Measurements from ENCODE around the gene RYR2.

DNA sequence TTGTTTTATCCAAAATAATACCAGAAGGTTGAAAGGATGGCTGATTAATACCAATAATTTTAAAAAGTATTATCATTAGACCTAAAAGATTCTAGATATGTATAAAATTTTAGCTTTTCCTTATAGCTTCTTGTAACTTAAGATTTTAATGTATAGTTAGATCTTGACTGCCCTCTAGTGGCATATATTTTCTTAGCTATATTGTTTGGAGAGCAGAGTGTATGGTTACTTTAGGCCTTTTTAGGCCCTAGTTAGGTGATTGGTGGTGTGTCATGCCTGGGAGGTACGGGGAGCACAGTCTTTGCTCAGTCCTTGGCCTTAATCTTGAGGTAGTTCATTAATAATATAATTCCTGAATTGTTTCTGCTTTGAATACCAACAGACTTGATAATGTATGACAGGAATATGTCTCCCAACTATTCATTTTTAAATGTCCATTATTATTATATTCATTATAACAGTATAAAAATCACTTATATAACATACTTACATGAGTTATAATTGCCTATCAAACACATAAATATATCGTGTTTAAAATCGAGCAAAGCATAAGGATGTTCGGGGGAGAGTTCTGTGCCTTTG lies 520.3 kb downstream of the RYR2 start:
- TF ChIP-seq EZH2 (IDR thresholded peaks at IDR 0.05; ENCODE audit: borderline replicate concordance, low read depth, low read length, poor library complexity, severe bottlenecking) = no peak
- TF ChIP-seq, protein P1, sequence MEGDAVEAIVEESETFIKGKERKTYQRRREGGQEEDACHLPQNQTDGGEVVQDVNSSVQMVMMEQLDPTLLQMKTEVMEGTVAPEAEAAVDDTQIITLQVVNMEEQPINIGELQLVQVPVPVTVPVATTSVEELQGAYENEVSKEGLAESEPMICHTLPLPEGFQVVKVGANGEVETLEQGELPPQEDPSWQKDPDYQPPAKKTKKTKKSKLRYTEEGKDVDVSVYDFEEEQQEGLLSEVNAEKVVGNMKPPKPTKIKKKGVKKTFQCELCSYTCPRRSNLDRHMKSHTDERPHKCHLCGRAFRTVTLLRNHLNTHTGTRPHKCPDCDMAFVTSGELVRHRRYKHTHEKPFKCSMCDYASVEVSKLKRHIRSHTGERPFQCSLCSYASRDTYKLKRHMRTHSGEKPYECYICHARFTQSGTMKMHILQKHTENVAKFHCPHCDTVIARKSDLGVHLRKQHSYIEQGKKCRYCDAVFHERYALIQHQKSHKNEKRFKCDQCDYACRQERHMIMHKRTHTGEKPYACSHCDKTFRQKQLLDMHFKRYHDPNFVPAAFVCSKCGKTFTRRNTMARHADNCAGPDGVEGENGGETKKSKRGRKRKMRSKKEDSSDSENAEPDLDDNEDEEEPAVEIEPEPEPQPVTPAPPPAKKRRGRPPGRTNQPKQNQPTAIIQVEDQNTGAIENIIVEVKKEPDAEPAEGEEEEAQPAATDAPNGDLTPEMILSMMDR (conservative IDR thresholded peaks at IDR 0.05; ENCODE audit: low read depth, low read length) = peak; percentile 55

Measured in A673 (cell line).